Activated naive CD4-positive, alpha-beta T cell (primary cell): ENCODE results near the gene DHRS1.
A peak's percentile ranks its signal among the peaks of the same experiment; 100 is the strongest.
"Not testable (repeated sequence)": the region's sequence is repeated elsewhere in the genome, so short reads cannot be mapped to it uniquely, and the experiment has no call there.

Source experiments
- DNase-seq, 4 experiments: peaks; one replicate each; lab custom pipeline; 2025; lab: John Stamatoyannopoulos, UW

Gene DHRS1

GRCh38 chr14:24327914-24328313, 28.3 kb upstream of the DHRS1 start:
- DNase-seq, result not testable (repeated sequence)

DNA sequence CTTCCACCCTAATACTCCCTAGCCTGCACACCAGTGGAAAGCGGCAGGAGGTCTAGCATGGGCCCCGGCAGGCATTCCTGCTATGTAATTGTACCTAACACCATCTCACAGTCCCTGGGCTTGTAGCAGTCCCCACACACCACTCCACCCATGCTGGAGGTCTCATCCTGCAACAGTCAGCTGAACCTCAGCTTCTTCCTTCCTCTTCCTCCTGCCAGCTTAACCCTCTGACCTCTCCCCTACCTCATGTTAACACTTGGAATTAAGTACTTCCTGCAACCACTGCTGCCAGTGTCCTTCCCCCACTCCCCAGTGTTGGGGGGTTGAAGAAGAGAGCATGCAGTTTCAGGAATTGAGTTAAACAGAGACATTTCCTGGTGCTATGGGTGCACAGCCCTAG, 27.7 kb upstream of the DHRS1 start:
- DNase-seq, result no peak

DNA sequence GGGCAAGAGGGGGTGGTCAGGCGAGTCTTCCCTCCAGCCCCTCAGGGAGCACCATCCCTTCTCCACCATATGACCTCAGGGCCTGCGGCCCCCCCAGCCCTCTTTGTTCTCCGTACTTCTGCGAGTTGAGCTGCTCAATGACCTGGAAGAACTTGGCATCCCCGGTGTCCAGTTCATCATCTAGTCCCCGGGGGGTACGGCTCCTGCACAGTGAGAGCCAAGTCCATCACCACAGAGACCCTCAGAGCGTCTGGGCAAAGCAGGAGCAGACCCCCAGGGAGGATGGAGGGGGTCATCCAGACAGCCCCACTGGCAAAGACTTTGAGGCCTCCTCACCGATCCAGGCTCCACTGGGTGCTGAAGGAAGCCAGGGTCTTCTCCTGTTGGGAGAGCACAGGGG, 26.4 kb upstream of the DHRS1 start:
- DNase-seq, result no peak

DNA sequence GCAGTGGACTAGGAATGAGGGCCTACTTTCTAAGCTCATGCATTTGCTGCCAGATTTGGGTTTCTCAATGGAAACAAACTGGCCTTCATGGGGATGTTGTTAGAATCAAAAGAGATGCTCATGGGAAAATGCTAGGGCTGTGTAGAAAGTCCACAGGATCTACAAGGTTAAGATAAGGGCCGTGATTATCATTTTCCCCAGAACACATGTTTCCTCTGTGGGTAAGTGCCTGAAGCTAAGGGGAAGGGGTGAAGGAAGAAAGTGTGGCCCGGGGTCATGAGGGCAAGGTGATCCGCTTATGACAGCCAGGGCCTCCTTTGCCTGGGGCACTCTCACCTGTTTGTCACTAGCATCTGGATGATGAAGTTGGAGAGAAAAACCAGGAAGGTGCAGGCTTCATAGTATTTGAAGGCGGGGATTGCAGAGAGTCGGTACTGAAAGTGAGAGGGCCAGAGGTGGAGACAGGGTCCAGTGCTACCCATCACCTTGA, 25.5 kb upstream of the DHRS1 start:
- DNase-seq, result no peak

GRCh38 chr14:24324024-24324423, 24.4 kb upstream of the DHRS1 start:
- DNase-seq, result no peak

DNA sequence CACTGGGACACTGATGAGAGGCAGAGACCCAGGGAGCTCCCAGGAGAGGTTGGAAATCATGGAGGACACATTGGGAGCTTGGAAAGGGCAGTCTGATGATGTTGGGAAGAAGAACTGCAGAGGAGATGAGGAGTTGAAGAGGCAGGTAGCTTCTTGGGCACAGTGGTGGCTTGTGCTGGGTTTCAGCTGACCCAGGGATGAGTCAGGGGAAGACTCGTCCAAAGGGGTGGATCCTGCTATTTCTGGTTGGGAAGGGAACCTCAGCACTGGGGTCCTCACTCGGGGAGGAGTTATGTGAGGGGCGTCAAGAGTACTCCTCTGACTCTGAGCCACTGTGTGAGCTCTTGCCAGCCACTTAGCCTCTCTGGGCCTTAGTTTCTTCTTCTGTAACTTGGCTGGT, 23.8 kb upstream of the DHRS1 start:
- DNase-seq, result no peak

DNA sequence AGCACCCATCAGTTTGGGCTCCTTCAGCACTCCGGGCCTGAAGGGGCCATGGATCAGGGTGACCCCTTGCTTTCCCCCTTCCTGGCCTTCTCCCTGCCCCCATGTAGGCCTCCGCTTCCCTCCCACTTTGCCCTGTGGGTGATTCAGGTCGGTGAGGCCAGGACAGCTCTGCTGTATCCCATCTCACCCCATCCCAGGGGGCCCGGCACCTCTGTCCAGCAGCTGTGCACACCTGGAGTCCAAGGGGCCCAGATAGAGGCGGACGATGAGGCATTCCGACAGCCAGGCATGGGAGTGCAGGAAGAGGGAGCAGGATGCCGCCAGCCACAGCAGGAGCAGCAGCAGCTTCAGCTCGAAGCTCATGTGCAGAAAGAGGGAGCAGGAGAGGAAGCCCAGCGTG, 23.1 kb upstream of the DHRS1 start:
- DNase-seq, result no peak

GRCh38 chr14:24321212-24321975, 21.8 kb upstream of the DHRS1 start:
- no peak for DNase-seq

DNA sequence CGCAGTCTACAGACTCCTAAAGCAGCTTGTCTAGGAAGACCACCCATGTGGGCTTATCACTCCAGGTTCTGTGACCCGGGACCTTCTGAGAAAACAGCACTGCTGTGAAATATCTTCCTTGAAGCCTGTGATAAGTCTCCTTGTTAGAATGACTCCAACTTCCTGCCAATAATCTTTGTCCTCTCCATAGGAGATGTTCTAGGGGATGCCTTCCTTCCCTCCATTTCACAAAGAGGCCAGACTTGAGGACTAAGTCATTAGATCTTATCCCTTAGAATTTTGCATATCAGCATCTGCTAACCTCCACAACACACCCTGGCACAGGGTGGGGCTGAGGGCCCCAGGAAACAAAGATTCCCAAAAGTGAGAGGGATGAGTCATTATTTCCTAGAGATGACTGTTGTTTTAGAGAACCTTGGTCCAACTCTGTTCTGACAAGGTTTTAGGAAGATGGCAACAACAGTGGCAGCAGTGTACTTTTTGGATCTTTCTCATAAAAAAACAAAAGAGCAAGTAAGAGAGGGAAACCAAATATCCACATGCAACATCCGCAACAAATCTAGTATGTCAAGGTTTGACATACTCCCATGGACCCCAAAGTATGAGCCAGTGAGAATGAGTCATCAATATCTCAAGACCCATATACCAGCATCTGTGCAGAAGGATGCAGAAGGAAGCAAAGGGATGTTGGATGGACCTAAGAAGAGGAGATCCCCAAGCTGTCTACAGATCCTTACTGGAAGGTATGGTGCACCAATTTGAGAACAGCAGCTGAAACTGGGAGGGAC, 17.8 kb upstream of the DHRS1 start:
- no peak for DNase-seq

GRCh38 chr14:24316597-24316950, 17.0 kb upstream of the DHRS1 start:
- DNase-seq, result no peak

DNA sequence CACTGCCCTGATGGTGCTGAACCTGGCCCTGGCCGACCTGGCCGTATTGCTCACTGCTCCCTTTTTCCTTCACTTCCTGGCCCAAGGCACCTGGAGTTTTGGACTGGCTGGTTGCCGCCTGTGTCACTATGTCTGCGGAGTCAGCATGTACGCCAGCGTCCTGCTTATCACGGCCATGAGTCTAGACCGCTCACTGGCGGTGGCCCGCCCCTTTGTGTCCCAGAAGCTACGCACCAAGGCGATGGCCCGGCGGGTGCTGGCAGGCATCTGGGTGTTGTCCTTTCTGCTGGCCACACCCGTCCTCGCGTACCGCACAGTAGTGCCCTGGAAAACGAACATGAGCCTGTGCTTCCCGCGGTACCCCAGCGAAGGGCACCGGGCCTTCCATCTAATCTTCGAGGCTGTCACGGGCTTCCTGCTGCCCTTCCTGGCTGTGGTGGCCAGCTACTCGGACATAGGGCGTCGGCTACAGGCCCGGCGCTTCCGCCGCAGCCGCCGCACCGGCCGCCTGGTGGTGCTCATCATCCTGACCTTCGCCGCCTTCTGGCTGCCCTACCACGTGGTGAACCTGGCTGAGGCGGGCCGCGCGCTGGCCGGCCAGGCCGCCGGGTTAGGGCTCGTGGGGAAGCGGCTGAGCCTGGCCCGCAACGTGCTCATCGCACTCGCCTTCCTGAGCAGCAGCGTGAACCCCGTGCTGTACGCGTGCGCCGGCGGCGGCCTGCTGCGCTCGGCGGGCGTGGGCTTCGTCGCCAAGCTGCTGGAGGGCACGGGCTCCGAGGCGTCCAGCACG, 16.4 kb upstream of the DHRS1 start:
- no peak for DNase-seq

DNA sequence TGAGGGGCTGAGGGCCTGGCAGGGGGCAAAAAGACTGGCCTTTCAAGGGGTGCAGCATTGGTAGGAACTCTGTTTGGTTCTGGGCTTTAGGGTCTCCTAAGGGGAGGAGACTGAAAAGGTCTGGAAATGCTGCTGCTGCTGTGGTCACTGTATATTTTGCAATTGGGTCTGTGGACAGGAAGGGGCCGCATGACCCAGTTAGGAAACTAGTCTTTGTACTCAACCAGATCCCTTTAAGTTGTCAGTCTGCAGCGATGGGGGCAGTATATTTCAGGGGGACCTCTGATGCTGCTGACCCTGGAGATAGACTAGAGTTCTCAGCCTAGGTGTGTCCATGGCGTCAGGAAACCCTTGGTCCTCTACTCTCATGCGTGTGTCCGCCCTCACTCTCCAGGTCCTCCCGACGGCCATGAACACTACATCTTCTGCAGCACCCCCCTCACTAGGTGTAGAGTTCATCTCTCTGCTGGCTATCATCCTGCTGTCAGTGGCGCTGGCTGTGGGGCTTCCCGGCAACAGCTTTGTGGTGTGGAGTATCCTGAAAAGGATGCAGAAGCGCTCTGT, 15.7 kb upstream of the DHRS1 start:
- DNase-seq, result no peak

- DNase-seq, result no peak
Measured at GRCh38 chr14:24314377-24315193, 15.0 kb upstream of the DHRS1 start.

DNA sequence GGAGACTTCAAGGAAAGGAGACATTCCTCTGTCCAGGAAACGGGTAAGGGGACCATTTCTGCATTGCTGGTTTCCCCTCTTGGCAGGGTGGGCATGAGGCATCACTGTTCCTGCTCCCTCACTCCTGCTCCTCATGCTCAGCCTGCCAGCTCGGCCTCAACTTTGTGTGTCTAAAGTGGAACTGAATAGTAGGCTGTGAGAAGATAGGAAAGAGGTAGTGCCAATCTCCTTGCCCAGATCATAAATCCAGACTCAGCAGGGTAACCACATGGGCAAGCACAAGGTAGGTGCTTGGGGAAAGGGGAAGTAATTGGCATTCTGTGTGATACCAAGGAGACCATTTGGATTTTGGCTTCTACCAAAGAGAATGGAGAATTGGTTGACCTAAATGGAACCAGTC, 14.3 kb upstream of the DHRS1 start:
- no peak for DNase-seq

DNA sequence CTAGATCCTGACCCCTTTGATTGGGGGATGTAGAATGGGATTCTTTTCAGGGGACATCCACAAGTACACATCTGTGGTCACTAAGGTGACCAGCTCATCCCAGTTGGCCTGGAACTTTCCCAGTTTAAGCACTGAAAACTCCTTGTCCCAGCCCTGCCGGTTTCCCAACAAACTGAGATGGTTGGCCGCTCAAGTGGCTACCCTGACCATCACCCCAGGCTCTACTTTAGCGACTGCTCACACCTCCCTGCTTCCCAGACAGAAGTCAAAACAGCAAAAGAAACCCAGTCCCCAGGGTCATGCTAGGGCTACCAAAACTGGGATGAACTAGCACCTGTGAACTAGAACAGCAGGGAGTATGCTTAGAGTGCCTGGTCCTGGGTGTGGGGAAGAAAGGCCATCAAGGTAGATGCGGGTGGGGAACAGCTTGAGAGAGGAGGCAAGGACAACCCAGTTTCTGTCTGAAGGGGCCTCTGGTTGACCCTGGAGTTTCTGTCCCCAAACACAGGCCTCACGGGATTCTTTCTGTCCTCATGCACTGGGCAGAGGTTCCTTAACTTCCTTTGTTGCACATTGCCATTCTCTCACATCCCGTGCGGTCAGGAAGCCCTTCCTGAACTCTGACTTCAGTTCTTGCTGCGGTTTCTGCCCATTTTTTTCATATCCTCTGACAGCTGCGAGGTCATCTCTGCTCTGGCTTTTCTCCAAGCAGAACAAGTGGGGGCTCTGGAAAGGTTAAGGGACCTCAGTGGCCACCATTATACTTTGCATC, 13.3 kb upstream of the DHRS1 start:
- DNase-seq, result no peak

GRCh38 chr14:24311837-24312615, 12.4 kb upstream of the DHRS1 start:
- no peak for DNase-seq

DNA sequence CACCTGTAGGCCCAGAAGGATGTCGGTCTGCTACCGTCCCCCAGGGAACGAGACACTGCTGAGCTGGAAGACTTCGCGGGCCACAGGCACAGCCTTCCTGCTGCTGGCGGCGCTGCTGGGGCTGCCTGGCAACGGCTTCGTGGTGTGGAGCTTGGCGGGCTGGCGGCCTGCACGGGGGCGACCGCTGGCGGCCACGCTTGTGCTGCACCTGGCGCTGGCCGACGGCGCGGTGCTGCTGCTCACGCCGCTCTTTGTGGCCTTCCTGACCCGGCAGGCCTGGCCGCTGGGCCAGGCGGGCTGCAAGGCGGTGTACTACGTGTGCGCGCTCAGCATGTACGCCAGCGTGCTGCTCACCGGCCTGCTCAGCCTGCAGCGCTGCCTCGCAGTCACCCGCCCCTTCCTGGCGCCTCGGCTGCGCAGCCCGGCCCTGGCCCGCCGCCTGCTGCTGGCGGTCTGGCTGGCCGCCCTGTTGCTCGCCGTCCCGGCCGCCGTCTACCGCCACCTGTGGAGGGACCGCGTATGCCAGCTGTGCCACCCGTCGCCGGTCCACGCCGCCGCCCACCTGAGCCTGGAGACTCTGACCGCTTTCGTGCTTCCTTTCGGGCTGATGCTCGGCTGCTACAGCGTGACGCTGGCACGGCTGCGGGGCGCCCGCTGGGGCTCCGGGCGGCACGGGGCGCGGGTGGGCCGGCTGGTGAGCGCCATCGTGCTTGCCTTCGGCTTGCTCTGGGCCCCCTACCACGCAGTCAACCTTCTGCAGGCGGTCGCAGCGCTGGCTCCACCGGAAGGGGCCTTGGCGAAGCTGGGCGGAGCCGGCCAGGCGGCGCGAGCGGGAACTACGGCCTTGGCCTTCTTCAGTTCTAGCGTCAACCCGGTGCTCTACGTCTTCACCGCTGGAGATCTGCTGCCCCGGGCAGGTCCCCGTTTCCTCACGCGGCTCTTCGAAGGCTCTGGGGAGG, 11.3 kb upstream of the DHRS1 start, which contains the start of gene LTB4R:
Gene LTB4R, plus strand, starts transcription at position 857 of the 959 bp plus-strand sequence. CDS start 4,150 bp downstream, outside the sequence.
- peak in 3 of 4 experiments; percentile 29 to 66 (median 48) for DNase-seq

DNA sequence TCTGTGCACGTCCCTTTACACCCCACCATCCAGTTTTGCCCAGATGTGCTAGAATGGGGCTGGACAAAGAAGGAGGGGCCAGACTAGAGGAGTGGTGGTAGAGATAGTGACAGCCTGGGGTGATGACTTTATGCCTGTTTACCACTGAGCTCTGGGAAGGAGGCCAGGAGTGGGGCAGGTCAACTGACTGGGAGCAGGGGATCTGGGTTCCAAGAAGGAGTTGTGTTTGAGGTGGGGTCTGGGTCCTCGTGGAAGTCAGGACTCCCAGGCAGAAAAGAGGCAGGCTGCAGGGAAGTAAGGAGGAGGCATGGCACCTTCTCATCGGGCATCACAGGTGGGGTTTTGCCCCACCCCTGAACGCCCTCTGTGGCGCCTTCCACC, 10.7 kb upstream of the DHRS1 start:
- no peak for DNase-seq
